Stimulated activated CD4-positive, alpha-beta T cell treated with anti-CD3 and anti-CD28 coated beads, Interleukin-2, amount 100 ng/mL, for 24 hours (primary cell): ENCODE measurements around the gene OR2T29.
"Not testable (repeated sequence)": the region's sequence is repeated elsewhere in the genome, so short reads cannot be mapped to it uniquely, and the experiment has no call there.

Source experiments
- DNase-seq, 2 donors: peaks; one replicate each; pipeline ENCODE4 v3.0.0-alpha.2; 2020

Gene OR2T29

GRCh38 chr1:248507773-248508172 is 54.8 kb downstream of the OR2T29 start, which contains the start of gene OR2G6:
Gene OR2G6, plus strand, starts transcription at chr1:248508073. Its CDS starts 13,574 bp downstream, at chr1:248521647.
- not testable (repeated sequence) for DNase-seq
